ENCODE data around the gene FBXO44. TPM values are rescaled to one million over a fixed set of nuclear protein-coding genes. Genes with fewer than 3 reads are reported as not detected.

Gene FBXO44
- 28.0 and 33.3 TPM in 2 replicates for total RNA-seq (2013; cell fraction: nucleolus; rRNA removed)
- total RNA-seq (2014; rRNA removed) = 9.4 and 10.0 TPM in 2 replicates
- total RNA-seq (2014; rRNA removed; fragmentation: Illumina TruSeq; extraction: Trizol) = 4.2 and 4.8 TPM in 2 replicates
- 12.9 and 13.2 TPM in 2 replicates for total RNA-seq (2021)
- polyA plus RNA-seq (2011; ENCODE audit: low read depth) = 5.1 TPM
- polyA plus RNA-seq (2011; rRNA removed) = 4.1 and 6.3 TPM in 2 replicates
- 10.1 and 14.8 TPM in 2 replicates for polyA plus RNA-seq (2011; cell fraction: cytosol; rRNA removed)
- polyA plus RNA-seq (2011; cell fraction: nucleus; rRNA removed) = 56.2 and 62.8 TPM in 2 replicates
- 18.5 and 22.0 TPM in 2 replicates for polyA plus RNA-seq (2012)
- polyA plus RNA-seq (2014; fragmentation: Illumina TruSeq; extraction: Trizol) = 1.1 and 4.0 TPM in 2 replicates
- polyA plus RNA-seq (2014; fragmentation: Nextera tagmentation; extraction: Ambion mirVana) = 1 to 10 TPM in 1 of 2 experiments, under 1 TPM in 1; 0.77 to 1.5 TPM
- 17.5 and 22.4 TPM in 2 replicates for polyA plus RNA-seq (2014; rRNA removed)
- polyA plus RNA-seq (2016; fragmentation: Nextera tagmentation; extraction: Ambion mirVana) = 10 to 100 TPM; 11.7 to 12.9 TPM
- polyA minus RNA-seq (2011; rRNA and poly(A)+ RNA removed) = 5.9 and 11.3 TPM in 2 replicates
- polyA minus RNA-seq (2011; cell fraction: cytosol; rRNA and poly(A)+ RNA removed) = 2.4 and 5.2 TPM in 2 replicates
- 21.2 and 22.9 TPM in 2 replicates for polyA minus RNA-seq (2011; cell fraction: nucleus; rRNA and poly(A)+ RNA removed)
- Bru-seq, nascent RNA = percentile 58 among the genes with signal in this experiment
- BruChase-seq, experiment 1, labeled RNA remaining after a 6-hour chase = percentile 60 among the genes with signal in this experiment
- percentile 59 among the genes with signal in this experiment for BruChase-seq, experiment 2, labeled RNA remaining after a 2-hour chase
- long read RNA-seq, experiment 1, partial matches to known transcripts = 0 of 3 reads
- long read RNA-seq, experiment 1, other reads (novel, unspliced or antisense) = 1 of 3 reads
- long read RNA-seq, experiment 2, partial matches to known transcripts = 0 of 3 reads
- long read RNA-seq, experiment 2, other reads (novel, unspliced or antisense) = 2 of 3 reads

- ATAC-seq = peak; percentile 83
- H3K4me2 ChIP-seq (ENCODE audit: control insufficient read depth, insufficient read depth) = peak within 1 kb of the TSS; percentile 88
- no peaks in the 10 kb centered on the region for H3K9me3 ChIP-seq (replicated peaks; ENCODE audit: control insufficient read depth, insufficient read depth, low read length)
- intact Hi-C loops (cut with micrococcal nuclease; ENCODE audit: unreplicated experiment) (no loop called here), in situ Hi-C loops (cut with MboI) (no loop called here)
- no peaks in the 10 kb centered on the region for H4K20me1 ChIP-seq (ENCODE audit: control insufficient read depth, insufficient read depth)
- peak within 1 kb of the TSS; percentile 60 for H3K9ac ChIP-seq (ENCODE audit: control insufficient read depth, insufficient read depth, low read length)
- BruUV-seq (replicated peaks) = no TSS peak
- FAIRE-seq = no peak
- DNase-seq (ENCODE audit: low read depth, low spot score) = no peak
- peaks cover 5% of the 10 kb centered on the region for H3K4me1 ChIP-seq (ENCODE audit: control insufficient read depth, insufficient read depth, low read length)
- POLR2A ChIA-PET = interaction anchor here (0.9 kb wide), 1 partner anchor 9 kb away, joined by 3 read pairs; the partner anchor contains the start of gene FBXO6
- peak within 1 kb of the TSS; percentile 77 for H2AFZ ChIP-seq (ENCODE audit: control insufficient read depth, low read depth, low read length)
- WGBS (ENCODE audit: insufficient coverage, insufficient replicate concordance, low lambda C conversion rate, missing lambda C conversion rate) = 15% methylated on average over 46 of the region's 94 CpGs
- H3K4me3 ChIP-seq = peak within 1 kb of the TSS; percentile 80
- H3K79me2 ChIP-seq (ENCODE audit: control insufficient read depth, insufficient read depth, low read length) = no peaks in the 10 kb centered on the region
- SMC1A ChIA-PET (ENCODE audit: uncharacterized antibody, unreplicated experiment) = interaction anchor here (1.2 kb wide), 1 partner anchor 56 kb away, joined by 4 read pairs; no protein-coding TSS in a partner anchor
- RAD21 ChIA-PET (ENCODE audit: unreplicated experiment) = interaction anchor here (0.6 to 2.0 kb wide), 4 partner anchors 10 to 617 kb away, joined by 3 to 9 read pairs (median 6); partner anchors contain the start of gene FBXO6
- CTCF ChIA-PET = interaction anchor here (1.1 to 2.2 kb wide), 2 partner anchors 11 to 65 kb away, joined by 3 to 10 read pairs; no protein-coding TSS in a partner anchor
- peaks cover 0 to 5% of the 10 kb centered on the region in 2 experiments; a peak in 1 of 4 replicates for H3K36me3 ChIP-seq (ENCODE audit: control insufficient read depth in 2 of 2, insufficient read depth in 2 of 2, low read length in 1 of 2)
- no peaks in the 10 kb centered on the region; a peak in 2 of 4 replicates for H3K27me3 ChIP-seq (replicated peaks in 1 of 2; ENCODE audit: control insufficient read depth in 2 of 2, insufficient read depth in 2 of 2, low read length in 1 of 2)
- H3K27ac ChIP-seq (ENCODE audit: control insufficient read depth, insufficient read depth) = no peak within 1 kb of the TSS
- TF ChIP-seq BMI1 (IDR thresholded peaks at IDR 0.05; ENCODE audit: borderline replicate concordance) = no peak
- no peak for TF ChIP-seq ZNF274 (IDR thresholded peaks at IDR 0.05; ENCODE audit: insufficient read depth, insufficient read length)
- TF ChIP-seq IKZF1 (conservative IDR thresholded peaks at IDR 0.05) = peak; percentile 17; the same call in 1 of the 2 replicates
- TF ChIP-seq CHD2 (IDR thresholded peaks at IDR 0.05; ENCODE audit: borderline replicate concordance, low read depth, low read length) = 0 out of 2 replicates have a peak, but pooled peaks have one; percentile 49
- TF ChIP-seq POLR2A (IDR thresholded peaks at IDR 0.05; ENCODE audit: low read depth, low read length) = peak; percentile 47; the same call in 1 of the 2 replicates
- TF ChIP-seq RFX5 (IDR thresholded peaks at IDR 0.05; ENCODE audit: low read depth, low read length) = no peak
Observed at GRCh38 chr1:11654137-11654938, at the start of gene FBXO44, which contains the start of gene FBXO2. TSS of gene FBXO44 (plus strand) at chr1:11654877. CDS start at chr1:11655836, 959 bp downstream. TSS of gene FBXO2 (minus strand) at chr1:11654429. CDS start at chr1:11654340, 89 bp downstream.

All from GM12878 (cell line).